GM18858 (cell line): ENCODE data around the gene PROC.

ENCODE experiments used
- ATAC-seq: cut with Tn5 transposase; IDR thresholded peaks from one replicate; pipeline ENCODE4 v1.9.1; 2021; ENCODE audit not compliant: unreplicated experiment

The PROC gene

DNA sequence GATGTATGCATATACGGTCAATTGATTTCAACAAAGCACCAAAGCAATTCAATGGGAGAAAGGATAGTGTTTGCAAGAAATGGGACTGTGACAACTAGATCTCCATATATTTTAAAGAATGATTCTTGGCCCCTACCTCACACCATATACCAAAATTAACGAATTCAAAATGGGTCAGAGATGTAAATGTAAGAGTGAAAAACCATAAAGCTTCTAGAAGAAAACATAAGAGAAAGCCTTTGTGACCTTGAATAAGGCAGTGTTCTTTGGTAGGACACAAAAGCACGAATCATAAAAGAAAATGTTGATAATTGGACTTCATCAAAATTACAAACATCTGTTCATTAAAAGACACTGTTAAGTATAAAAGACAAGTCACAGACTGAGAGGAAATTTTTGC lies 5.0 kb upstream of the PROC start:
- ATAC-seq: no peak

DNA sequence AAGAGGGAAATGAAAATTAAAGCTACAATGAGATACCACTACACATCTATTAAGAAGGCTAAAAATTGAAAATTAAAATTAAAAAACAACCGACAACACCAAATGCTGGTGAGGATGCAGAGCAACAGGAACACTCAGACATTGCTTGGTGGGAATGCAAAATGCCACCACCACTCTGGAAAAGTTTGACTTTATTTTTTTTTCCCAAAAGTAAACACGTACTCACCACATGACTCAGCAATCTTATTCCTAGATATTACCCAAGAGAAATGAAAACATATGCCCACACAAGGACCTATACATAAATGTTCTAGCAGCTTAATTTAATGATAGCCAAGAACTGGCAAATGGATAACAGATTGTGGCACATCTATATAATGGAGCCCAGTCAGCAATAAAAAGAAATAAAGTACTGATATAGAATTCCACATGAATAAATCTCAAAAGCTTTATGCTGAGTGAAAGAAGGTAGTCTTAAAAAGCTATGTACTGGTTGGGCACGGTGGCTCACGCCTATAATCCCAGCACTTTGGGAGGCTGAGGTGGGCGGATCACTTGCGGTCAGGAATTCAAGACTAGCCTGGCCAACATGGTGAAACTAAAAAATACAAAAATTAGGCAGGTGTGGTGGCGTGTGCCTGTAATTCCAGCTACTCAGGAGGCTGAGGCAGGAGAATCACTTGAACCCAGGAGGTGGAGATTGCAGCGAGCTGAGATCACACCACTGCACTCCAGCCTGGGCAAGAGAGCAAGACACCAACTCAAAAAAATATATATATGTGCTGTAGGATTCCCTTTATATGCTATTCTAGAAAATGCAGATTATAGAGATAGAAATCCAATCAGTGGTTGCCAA lies 4.2 kb upstream of the PROC start:
- no peak for ATAC-seq

DNA sequence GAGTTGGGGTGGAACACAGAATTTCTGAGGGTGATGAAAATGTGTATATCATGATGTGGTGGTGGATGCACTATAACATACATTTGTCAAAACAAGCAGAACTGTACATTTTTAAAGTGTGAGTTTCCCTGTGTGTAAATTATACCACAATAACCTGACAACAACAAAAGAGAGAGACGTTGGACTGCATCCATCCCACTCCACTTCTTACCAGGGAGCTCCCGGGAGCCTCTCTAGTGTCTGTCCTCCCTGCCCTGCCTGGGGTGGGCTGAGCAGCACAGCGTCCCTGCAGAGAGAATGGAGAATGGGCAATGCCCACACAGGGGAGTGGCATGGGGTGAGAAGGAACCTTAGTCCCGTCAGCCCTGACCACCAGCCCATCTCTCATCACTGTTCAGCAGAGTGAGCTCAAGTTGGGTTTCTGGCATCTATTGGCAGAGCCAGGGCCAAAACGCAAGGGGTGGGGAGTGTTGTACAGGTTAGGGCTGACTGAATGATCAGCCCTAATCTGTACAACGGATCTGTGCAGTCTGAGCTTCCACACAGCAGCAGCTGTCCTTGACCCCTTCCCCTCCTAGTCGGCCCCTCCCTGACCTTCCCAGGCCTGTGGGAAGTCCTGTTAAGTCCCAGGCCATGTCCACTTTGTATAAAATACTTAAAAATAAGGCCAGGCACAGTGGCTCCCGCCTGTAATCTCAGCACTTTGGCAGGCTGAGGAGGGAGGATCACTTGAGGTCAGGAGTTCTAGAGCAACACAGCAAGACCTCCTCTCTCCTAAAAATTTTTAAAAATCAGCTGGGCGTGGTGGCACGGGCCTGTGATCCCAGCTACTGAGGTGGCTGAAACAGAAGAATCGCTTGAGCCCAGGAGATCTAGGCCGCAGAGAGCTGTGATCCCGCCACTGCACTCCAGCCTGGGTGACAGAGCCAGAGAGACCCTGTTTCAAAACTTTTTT lies 3.3 kb upstream of the PROC start:
- no peak for ATAC-seq

- peak; percentile 49 for ATAC-seq
Measured at GRCh38 chr2:127415593-127416505, 2.4 kb upstream of the PROC start.

DNA sequence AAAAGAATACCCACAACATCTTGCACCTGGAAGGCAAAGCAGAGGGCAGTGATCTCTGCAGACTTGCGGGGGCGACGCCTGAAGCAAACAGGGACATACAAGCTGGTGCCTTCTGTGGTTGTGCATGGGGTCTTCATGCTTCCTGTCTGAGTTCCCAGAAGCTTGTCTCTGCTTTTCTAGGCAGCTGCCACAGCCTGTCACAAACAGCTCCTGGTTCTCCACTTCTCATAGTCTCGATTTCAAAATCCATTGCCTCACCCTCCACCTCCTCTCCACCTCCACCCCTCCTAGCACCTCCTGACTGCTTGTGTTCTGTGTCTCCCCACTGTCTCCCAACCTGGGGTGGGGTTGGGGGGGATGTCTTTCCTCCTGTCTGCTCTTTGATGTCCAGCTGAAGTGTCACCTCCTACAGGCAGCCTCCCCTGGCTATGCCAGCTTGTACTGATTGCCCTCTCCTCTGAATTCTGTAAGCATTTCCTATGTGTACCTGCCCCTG lies 1.7 kb upstream of the PROC start:
- ATAC-seq: peak; percentile 4

DNA sequence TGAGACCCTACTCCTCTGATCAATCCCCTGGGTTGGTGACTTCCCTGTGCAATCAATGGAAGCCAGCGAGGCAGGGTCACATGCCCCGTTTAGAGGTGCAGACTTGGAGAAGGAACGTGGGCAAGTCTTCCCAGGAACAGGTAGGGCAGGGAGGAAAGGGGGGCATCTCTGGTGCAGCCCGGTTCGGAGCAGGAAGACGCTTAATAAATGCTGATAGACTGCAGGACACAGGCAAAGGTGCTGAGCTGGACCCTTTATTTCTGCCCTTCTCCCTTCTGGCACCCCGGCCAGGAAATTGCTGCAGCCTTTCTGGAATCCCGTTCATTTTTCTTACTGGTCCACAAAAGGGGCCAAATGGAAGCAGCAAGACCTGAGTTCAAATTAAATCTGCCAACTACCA lies 821 bp upstream of the PROC start:
- ATAC-seq: no peak

GRCh38 chr2:127419112-127419430 lies 844 bp downstream of the PROC start:
- ATAC-seq: no peak

GRCh38 chr2:127419448-127420038 lies 1.3 kb downstream of the PROC start:
- no peak for ATAC-seq

DNA sequence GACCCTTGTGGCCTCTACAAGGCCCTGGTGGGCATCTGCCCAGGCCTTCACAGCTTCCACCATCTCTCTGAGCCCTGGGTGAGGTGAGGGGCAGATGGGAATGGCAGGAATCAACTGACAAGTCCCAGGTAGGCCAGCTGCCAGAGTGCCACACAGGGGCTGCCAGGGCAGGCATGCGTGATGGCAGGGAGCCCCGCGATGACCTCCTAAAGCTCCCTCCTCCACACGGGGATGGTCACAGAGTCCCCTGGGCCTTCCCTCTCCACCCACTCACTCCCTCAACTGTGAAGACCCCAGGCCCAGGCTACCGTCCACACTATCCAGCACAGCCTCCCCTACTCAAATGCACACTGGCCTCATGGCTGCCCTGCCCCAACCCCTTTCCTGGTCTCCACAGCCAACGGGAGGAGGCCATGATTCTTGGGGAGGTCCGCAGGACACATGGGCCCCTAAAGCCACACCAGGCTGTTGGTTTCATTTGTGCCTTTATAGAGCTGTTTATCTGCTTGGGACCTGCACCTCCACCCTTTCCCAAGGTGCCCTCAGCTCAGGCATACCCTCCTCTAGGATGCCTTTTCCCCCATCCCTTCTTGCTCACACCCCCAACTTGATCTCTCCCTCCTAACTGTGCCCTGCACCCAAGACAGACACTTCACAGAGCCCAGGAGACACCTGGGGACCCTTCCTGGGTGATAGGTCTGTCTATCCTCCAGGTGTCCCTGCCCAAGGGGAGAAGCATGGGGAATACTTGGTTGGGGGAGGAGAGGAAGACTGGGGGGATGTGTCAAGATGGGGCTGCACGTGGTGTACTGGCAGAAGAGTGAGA lies 2.0 kb downstream of the PROC start:
- ATAC-seq: no peak

DNA sequence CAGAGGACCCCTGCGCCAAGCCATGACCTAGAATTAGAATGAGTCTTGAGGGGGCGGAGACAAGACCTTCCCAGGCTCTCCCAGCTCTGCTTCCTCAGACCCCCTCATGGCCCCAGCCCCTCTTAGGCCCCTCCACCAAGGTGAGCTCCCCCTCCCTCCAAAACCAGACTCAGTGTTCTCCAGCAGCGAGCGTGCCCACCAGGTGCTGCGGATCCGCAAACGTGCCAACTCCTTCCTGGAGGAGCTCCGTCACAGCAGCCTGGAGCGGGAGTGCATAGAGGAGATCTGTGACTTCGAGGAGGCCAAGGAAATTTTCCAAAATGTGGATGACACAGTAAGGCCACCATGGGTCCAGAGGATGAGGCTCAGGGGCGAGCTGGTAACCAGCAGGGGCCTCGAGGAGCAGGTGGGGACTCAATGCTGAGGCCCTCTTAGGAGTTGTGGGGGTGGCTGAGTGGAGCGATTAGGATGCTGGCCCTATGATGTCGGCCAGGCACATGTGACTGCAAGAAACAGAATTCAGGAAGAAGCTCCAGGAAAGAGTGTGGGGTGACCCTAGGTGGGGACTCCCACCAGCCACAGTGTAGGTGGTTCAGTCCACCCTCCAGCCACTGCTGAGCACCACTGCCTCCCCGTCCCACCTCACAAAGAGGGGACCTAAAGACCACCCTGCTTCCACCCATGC lies 3.0 kb downstream of the PROC start:
- no peak for ATAC-seq

GRCh38 chr2:127421871-127422558 lies 3.8 kb downstream of the PROC start:
- ATAC-seq: no peak

GRCh38 chr2:127422559-127423477 lies 4.6 kb downstream of the PROC start:
- no peak for ATAC-seq

- no peak for ATAC-seq
Measured at GRCh38 chr2:127423478-127423843, 5.2 kb downstream of the PROC start.

GRCh38 chr2:127423880-127424279 lies 5.7 kb downstream of the PROC start:
- ATAC-seq: no peak

DNA sequence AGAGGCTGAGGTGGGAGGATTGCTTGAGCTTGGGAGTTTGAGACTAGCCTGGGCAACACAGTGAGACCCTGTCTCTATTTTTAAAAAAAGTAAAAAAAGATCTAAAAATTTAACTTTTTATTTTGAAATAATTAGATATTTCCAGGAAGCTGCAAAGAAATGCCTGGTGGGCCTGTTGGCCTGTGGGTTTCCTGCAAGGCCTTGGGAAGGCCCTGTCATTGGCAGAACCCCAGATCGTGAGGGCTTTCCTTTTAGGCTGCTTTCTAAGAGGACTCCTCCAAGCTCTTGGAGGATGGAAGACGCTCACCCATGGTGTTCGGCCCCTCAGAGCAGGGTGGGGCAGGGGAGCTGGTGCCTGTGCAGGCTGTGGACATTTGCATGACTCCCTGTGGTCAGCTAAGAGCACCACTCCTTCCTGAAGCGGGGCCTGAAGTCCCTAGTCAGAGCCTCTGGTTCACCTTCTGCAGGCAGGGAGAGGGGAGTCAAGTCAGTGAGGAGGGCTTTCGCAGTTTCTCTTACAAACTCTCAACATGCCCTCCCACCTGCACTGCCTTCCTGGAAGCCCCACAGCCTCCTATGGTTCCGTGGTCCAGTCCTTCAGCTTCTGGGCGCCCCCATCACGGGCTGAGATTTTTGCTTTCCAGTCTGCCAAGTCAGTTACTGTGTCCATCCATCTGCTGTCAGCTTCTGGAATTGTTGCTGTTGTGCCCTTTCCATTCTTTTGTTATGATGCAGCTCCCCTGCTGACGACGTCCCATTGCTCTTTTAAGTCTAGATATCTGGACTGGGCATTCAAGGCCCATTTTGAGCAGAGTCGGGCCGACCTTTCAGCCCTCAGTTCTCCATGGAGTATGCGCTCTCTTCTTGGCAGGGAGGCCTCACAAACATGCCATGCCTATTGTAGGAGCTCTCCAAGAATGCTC lies 6.6 kb downstream of the PROC start:
- ATAC-seq: no peak
